HCT116 (cell line): ENCODE measurements around the gene BST1. TPM values are rescaled to one million over a fixed set of nuclear protein-coding genes. Genes with fewer than 3 reads are reported as not detected.

Experiments used
- ATAC-seq: fragments of 200-7000 bp; cut with Tn5 transposase; 2 replicates; pipeline ENCODE4 v1.9.1; 2020; ENCODE audit warnings: mild to moderate bottlenecking, moderate library complexity
- BruUV-seq: library from RNA; stranded (reverse); fragments of 400-500 nt; replicated peaks from 2 replicates; lab custom pipeline; 2021; lab: Mats Ljungman, UMichigan
- CTCF ChIA-PET: fragments of 300-600 bp; sonication (Branson Sonifier 250); formaldehyde crosslinking; loops from one replicate; lab custom pipeline; 2021; ENCODE audit warnings: antibody characterized with exemption; lab: Charles Lee
- POLR2A ChIA-PET: fragments of 300-600, 350-600 bp; sonication (Branson Sonifier 250); formaldehyde crosslinking; loops from one replicate; lab custom pipeline; 2021; ENCODE audit warnings: antibody characterized with exemption; lab: Charles Lee
- RAD21 ChIA-PET, 2 experiments: fragments of 300-600 bp; sonication (Branson Sonifier 250); formaldehyde crosslinking; loops; one replicate each; lab custom pipeline; 2023; ENCODE audit warnings: low total read pairs in 2 of 2; ENCODE audit not compliant: uncharacterized antibody in 2 of 2, unreplicated experiment in 2 of 2, low non-redundant PET in 1 of 2; lab: Charles Lee
- DNase-seq: peaks from one replicate; pipeline ENCODE4 v3.0.0-alpha.2; 2010; ENCODE audit warnings: low read depth, low spot score
- H2AFZ ChIP-seq: fragments of 200-600 bp; shearing (Covaris generic), sonication (generic); 2 replicates; pipeline ENCODE4 v1.6.1; 2017; ENCODE audit warnings: low read depth, mixed run types, mixed read lengths, antibody characterized with exemption, low read length; ENCODE audit not compliant: poor library complexity, severe bottlenecking
- H3K27ac ChIP-seq: 2 replicates; pipeline ENCODE4 v1.5.1; 2012; ENCODE audit warnings: low read depth, low read length
- H3K27me3 ChIP-seq: fragments of 200-600 bp; sonication (generic); 2 replicates; pipeline ENCODE4 v1.6.1; 2016; ENCODE audit warnings: mixed run types, low read length, mixed read lengths; ENCODE audit not compliant: insufficient read depth
- H3K36me3 ChIP-seq, 2 experiments: fragments of 200-500 bp in 1 of 2; fragments of 200-600 bp in 1 of 2; sonication (Bioruptor generic) in 1 of 2; sonication (generic) in 1 of 2; 2 replicates each; pipeline versions ENCODE4 v1.5.1 to v1.6.1; 2014 to 2016; ENCODE audit warnings: low read length in 2 of 2, inconsistent platforms in 1 of 2, mixed read lengths in 1 of 2, mixed run types in 1 of 2; ENCODE audit not compliant: insufficient read depth in 2 of 2, control insufficient read depth in 1 of 2
- H3K4me1 ChIP-seq, 2 experiments: fragments of 200-600 bp in 1 of 2; sonication (generic) in 1 of 2; 2 replicates each; pipeline versions ENCODE4 v1.5.1 to v1.6.1; 2012 to 2017; ENCODE audit warnings: low read length in 2 of 2, inconsistent platforms in 1 of 2, mild to moderate bottlenecking in 1 of 2, mixed read lengths in 1 of 2, mixed run types in 1 of 2, moderate library complexity in 1 of 2; ENCODE audit not compliant: insufficient read depth in 2 of 2, control insufficient read depth in 1 of 2
- H3K4me2 ChIP-seq: fragments of 200-600 bp; sonication (generic); 2 replicates; pipeline ENCODE4 v1.6.1; 2017; ENCODE audit warnings: mixed run types, low read length, mixed read lengths
- H3K4me3 ChIP-seq, 2 experiments: fragments of 200-600 bp in 1 of 2; sonication (generic) in 1 of 2; replicated peaks in 1 of 2; 2 replicates each; pipeline ENCODE4 v1.5.1; 2011 to 2016; ENCODE audit warnings: low read length in 2 of 2, control low read depth in 1 of 2, low read depth in 1 of 2, mild to moderate bottlenecking in 1 of 2, mixed read lengths in 1 of 2, mixed run types in 1 of 2
- H3K79me2 ChIP-seq: fragments of 200-600 bp; sonication (generic); 2 replicates; pipeline ENCODE4 v1.6.1; 2017; ENCODE audit warnings: mild to moderate bottlenecking, mixed run types, low read length, moderate library complexity, mixed read lengths; ENCODE audit not compliant: insufficient read depth
- H3K9ac ChIP-seq: fragments of 200-600 bp; sonication (generic); 2 replicates; pipeline ENCODE4 v1.6.1; 2016; ENCODE audit warnings: low read length, mixed read lengths
- H3K9me2 ChIP-seq: fragments of 200-600 bp; sonication (generic), shearing (Covaris generic); 2 replicates; pipeline ENCODE4 v1.6.1; 2017; ENCODE audit warnings: mixed run types, mild to moderate bottlenecking, moderate library complexity; ENCODE audit not compliant: insufficient read depth
- H3K9me3 ChIP-seq, 2 experiments: fragments of 200-500 bp in 1 of 2; fragments of 200-600 bp in 1 of 2; sonication (Bioruptor generic) in 1 of 2; sonication (generic) in 1 of 2; 2 replicates each; pipeline ENCODE4 v1.6.1; 2014 to 2017; ENCODE audit warnings: low read length in 2 of 2, mixed read lengths in 2 of 2, inconsistent platforms in 1 of 2, low read depth in 1 of 2, mild to moderate bottlenecking in 1 of 2, mixed run types in 1 of 2, moderate library complexity in 1 of 2; ENCODE audit not compliant: control insufficient read depth in 1 of 2, insufficient read depth in 1 of 2
- H4K20me1 ChIP-seq: fragments of 200-600 bp; sonication (generic), shearing (Covaris generic); 2 replicates; pipeline ENCODE4 v1.6.1; 2017; ENCODE audit warnings: mixed run types, mild to moderate bottlenecking, moderate library complexity; ENCODE audit not compliant: insufficient read depth
- CBX3 ChIP-seq: IDR thresholded peaks from 2 replicates; pipeline ENCODE4 v1.6.1; 2012; ENCODE audit warnings: low read depth
- EGR1 ChIP-seq: IDR thresholded peaks from 2 replicates; pipeline ENCODE4 v1.6.1; 2012; ENCODE audit warnings: low read depth
- ELF1 ChIP-seq: IDR thresholded peaks from 2 replicates; pipeline ENCODE4 v1.6.1; 2012; ENCODE audit warnings: low read depth, borderline replicate concordance
- EZH2 ChIP-seq: fragments of 200-600 bp; sonication (generic); IDR thresholded peaks from 2 replicates; pipeline ENCODE4 v1.6.1; 2017; ENCODE audit warnings: antibody characterized with exemption, mixed run types
- FOSL1 ChIP-seq: IDR thresholded peaks from 2 replicates; pipeline ENCODE4 v1.6.1; 2012; ENCODE audit warnings: low read depth
- JUND ChIP-seq: IDR thresholded peaks from 2 replicates; pipeline ENCODE4 v1.6.1; 2012
- POLR2A ChIP-seq: IDR thresholded peaks from 2 replicates; pipeline ENCODE4 v1.7.0; 2011; ENCODE audit warnings: borderline replicate concordance; ENCODE audit not compliant: insufficient read depth, insufficient read length; ENCODE audit errors: extremely low read depth
- POLR2AphosphoS5 ChIP-seq: IDR thresholded peaks from 2 replicates; pipeline ENCODE4 v1.6.1; 2011; ENCODE audit warnings: mild to moderate bottlenecking, low read depth, low read length, moderate library complexity
- RAD21 ChIP-seq: IDR thresholded peaks from 2 replicates; pipeline ENCODE4 v1.6.1; 2012; ENCODE audit warnings: low read depth, mild to moderate bottlenecking
- SIN3A ChIP-seq: IDR thresholded peaks from 2 replicates; pipeline ENCODE4 v1.6.1; 2012; ENCODE audit warnings: low read depth
- SP1 ChIP-seq: IDR thresholded peaks from 2 replicates; pipeline ENCODE4 v1.6.1; 2012; ENCODE audit warnings: low read depth
- SRF ChIP-seq: IDR thresholded peaks from 2 replicates; pipeline ENCODE4 v1.6.1; 2012; ENCODE audit warnings: low read depth
- TCF7L2 ChIP-seq: IDR thresholded peaks from 2 replicates; pipeline ENCODE4 v1.7.0; 2011; ENCODE audit warnings: borderline replicate concordance, inconsistent platforms; ENCODE audit not compliant: insufficient read depth, insufficient read length; ENCODE audit errors: extremely low read depth
- ZFX ChIP-seq: fragments of 450-650 bp; IDR thresholded peaks from 2 replicates; pipeline ENCODE4 v1.6.1; 2017
- ZNF274 ChIP-seq: fragments of 200-500 bp; sonication (Bioruptor generic); IDR thresholded peaks from 2 replicates; pipeline ENCODE4 v1.6.1; 2014; ENCODE audit warnings: mild to moderate bottlenecking, low read depth, low read length, inconsistent platforms
- intact Hi-C: fragments of 100-400 bp; cut with micrococcal nuclease; formaldehyde crosslinking; loops from 2 replicates; pipeline ENCODE4 v1.10.0; 2022
- total RNA-seq: library from RNA; stranded (reverse); gene quantifications from one replicate; pipeline ENCODE4 v1.2.1, GENCODE V29; 2021; ENCODE audit not compliant: unreplicated experiment
- TF ChIP-seq, protein P1 (sequence below): IDR thresholded peaks from 2 replicates; pipeline ENCODE4 v1.6.1; 2012; ENCODE audit warnings: low read depth
- TF ChIP-seq, protein P2 (sequence below), 3 experiments: fragments of 200-600 bp in 1 of 3; sonication (generic) in 1 of 3; IDR thresholded peaks in 2 of 3; conservative IDR thresholded peaks in 1 of 3; 2 replicates each; pipeline ENCODE4 v1.5.1; 2012 to 2017; ENCODE audit warnings: low read depth in 2 of 3, low read length in 2 of 3, antibody characterized with exemption in 1 of 3, borderline replicate concordance in 1 of 3, control low read depth in 1 of 3, mild to moderate bottlenecking in 1 of 3, mixed read lengths in 1 of 3, mixed run types in 1 of 3, moderate library complexity in 1 of 3; ENCODE audit not compliant: insufficient read depth in 1 of 3

Gene BST1
- total RNA-seq, 1 experiment from 2014 or later: 0.44 TPM

DNA sequence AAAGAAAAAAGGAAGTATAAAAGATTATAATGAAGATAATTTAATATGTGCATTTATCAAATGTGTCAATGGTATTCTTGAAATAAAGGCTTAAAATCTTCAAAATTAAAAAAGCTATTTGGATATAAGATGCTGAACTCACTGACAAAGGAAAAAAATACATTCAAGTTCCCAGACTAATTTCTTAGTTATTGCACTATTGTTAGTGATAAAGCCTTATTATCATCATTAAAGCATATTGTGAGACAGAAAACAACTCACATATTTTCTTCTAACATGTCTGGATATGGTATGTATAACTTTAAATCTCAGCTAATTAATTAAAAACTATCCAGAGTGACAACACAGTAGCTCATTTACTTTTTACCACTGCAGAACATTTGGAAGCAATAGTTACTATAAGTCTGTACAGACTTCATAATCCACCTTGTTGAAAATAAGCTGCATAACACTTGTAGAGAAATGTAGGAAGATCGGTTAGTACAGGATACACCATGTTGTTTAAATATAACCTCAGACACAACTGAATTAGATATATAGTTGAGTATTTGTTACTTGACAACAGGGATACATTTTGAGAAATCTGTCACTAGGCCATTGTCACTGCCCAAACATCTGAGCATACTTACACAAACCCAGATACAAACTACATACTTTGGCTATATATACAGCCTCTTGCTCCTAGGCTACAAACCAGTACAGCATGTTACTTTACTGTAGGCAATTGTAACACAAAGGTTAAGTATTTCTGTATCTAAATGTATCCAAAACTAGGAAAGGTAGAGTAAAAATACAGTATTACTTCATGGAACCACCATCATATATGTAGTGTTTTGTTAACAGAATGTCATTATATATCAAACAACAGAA lies 34.1 kb upstream of the BST1 start:
- BruUV-seq: no TSS peak
- intact Hi-C loops: no loop called here

More for the DNA sequence above, 34.1 kb upstream of the BST1 start:
- ATAC-seq (no peak), DNase-seq (no peak)
- TF ChIP-seq ELF1 (no peak), SP1 (no peak), SRF (no peak), RAD21 (no peak), ZFX (no peak), POLR2A (no peak), CBX3 (no peak), JUND (no peak), SIN3A (no peak), EGR1 (no peak), ZNF274 (no peak), TCF7L2 (no peak), POLR2AphosphoS5 (no peak), FOSL1 (no peak), EZH2 (no peak)
- TF ChIP-seq, protein P1, sequence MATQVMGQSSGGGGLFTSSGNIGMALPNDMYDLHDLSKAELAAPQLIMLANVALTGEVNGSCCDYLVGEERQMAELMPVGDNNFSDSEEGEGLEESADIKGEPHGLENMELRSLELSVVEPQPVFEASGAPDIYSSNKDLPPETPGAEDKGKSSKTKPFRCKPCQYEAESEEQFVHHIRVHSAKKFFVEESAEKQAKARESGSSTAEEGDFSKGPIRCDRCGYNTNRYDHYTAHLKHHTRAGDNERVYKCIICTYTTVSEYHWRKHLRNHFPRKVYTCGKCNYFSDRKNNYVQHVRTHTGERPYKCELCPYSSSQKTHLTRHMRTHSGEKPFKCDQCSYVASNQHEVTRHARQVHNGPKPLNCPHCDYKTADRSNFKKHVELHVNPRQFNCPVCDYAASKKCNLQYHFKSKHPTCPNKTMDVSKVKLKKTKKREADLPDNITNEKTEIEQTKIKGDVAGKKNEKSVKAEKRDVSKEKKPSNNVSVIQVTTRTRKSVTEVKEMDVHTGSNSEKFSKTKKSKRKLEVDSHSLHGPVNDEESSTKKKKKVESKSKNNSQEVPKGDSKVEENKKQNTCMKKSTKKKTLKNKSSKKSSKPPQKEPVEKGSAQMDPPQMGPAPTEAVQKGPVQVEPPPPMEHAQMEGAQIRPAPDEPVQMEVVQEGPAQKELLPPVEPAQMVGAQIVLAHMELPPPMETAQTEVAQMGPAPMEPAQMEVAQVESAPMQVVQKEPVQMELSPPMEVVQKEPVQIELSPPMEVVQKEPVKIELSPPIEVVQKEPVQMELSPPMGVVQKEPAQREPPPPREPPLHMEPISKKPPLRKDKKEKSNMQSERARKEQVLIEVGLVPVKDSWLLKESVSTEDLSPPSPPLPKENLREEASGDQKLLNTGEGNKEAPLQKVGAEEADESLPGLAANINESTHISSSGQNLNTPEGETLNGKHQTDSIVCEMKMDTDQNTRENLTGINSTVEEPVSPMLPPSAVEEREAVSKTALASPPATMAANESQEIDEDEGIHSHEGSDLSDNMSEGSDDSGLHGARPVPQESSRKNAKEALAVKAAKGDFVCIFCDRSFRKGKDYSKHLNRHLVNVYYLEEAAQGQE: no peak
- TF ChIP-seq, protein P2, sequence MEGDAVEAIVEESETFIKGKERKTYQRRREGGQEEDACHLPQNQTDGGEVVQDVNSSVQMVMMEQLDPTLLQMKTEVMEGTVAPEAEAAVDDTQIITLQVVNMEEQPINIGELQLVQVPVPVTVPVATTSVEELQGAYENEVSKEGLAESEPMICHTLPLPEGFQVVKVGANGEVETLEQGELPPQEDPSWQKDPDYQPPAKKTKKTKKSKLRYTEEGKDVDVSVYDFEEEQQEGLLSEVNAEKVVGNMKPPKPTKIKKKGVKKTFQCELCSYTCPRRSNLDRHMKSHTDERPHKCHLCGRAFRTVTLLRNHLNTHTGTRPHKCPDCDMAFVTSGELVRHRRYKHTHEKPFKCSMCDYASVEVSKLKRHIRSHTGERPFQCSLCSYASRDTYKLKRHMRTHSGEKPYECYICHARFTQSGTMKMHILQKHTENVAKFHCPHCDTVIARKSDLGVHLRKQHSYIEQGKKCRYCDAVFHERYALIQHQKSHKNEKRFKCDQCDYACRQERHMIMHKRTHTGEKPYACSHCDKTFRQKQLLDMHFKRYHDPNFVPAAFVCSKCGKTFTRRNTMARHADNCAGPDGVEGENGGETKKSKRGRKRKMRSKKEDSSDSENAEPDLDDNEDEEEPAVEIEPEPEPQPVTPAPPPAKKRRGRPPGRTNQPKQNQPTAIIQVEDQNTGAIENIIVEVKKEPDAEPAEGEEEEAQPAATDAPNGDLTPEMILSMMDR (IDR thresholded peaks at IDR 0.05 in 2 of 3, conservative IDR thresholded peaks at IDR 0.05 in 1 of 3; ENCODE audit: borderline replicate concordance in 1 of 3, insufficient read depth in 1 of 3, low read depth in 2 of 3, low read length in 2 of 3): no peak
- CTCF ChIA-PET: no interaction called here
- RAD21 ChIA-PET: no interaction called here
- H3K9me2 ChIP-seq: no peaks in the 10 kb centered on the region
- POLR2A ChIA-PET: no interaction called here
- no peak overlapping the region for H2AFZ ChIP-seq
- no peak overlapping the region for H3K4me3 ChIP-seq
- H3K9me3 ChIP-seq: no peaks in the 10 kb centered on the region
- no peak overlapping the region for H3K27ac ChIP-seq
- no peaks in the 10 kb centered on the region for H3K27me3 ChIP-seq
- no peaks in the 10 kb centered on the region for H4K20me1 ChIP-seq
- H3K79me2 ChIP-seq: peaks cover 64% of the 10 kb centered on the region
- H3K9ac ChIP-seq: no peak overlapping the region
- H3K4me2 ChIP-seq: no peak overlapping the region
- H3K4me1 ChIP-seq: peaks cover 5 to 39% of the 10 kb centered on the region in 2 experiments; a peak in 3 of 4 replicates
- no peaks in the 10 kb centered on the region for H3K36me3 ChIP-seq
